Lung (tissue), 12 donors: ENCODE results near the gene ZNRD2. TPM values are rescaled to one million over a fixed set of nuclear protein-coding genes. Genes with fewer than 3 reads are reported as not detected.

ENCODE experiments used
- ATAC-seq: fragments of 200-7000 bp; cut with Tn5 transposase; one replicate; pipeline ENCODE4 v1.9.1; 2020; ENCODE audit warnings: moderate number of reproducible peaks; ENCODE audit not compliant: insufficient read depth, low FRiP score
- DNase-seq, 3 donors: peaks; one replicate each; pipeline ENCODE4 v3.0.0-alpha.2; 2013 to 2017
- H3K27ac ChIP-seq, 2 donors: one replicate each; pipeline ENCODE4 v1.5.1; 2013; ENCODE audit warnings: mild to moderate bottlenecking in 2 of 2, moderate library complexity in 2 of 2, control low read depth in 1 of 2, inconsistent platforms in 1 of 2, low read depth in 1 of 2, low read length in 1 of 2
- H3K27me3 ChIP-seq, 3 donors: one replicate each; pipeline ENCODE4 v1.5.1; 2013; ENCODE audit warnings: low read length in 2 of 3; ENCODE audit not compliant: control insufficient read depth in 3 of 3, insufficient read depth in 3 of 3
- H3K36me3 ChIP-seq, 4 donors: one replicate each; pipeline ENCODE4 v1.5.1; 2013; ENCODE audit warnings: low read length in 4 of 4, mild to moderate bottlenecking in 1 of 4, moderate library complexity in 1 of 4; ENCODE audit not compliant: control insufficient read depth in 4 of 4, insufficient read depth in 4 of 4
- H3K4me1 ChIP-seq, 5 donors: one replicate each; pipeline ENCODE4 v1.5.1; 2013; ENCODE audit warnings: low read length in 5 of 5, mild to moderate bottlenecking in 2 of 5, moderate library complexity in 1 of 5; ENCODE audit not compliant: control insufficient read depth in 5 of 5, insufficient read depth in 5 of 5
- H3K4me3 ChIP-seq: one replicate; pipeline ENCODE4 v1.5.1; 2013; ENCODE audit warnings: mild to moderate bottlenecking, control low read depth, moderate library complexity
- H3K9ac ChIP-seq, 2 donors: one replicate each; pipeline ENCODE4 v1.5.1; 2013; ENCODE audit warnings: low read length in 2 of 2, control low read depth in 1 of 2; ENCODE audit not compliant: insufficient read depth in 1 of 2
- H3K9me3 ChIP-seq, 4 donors: one replicate each; pipeline ENCODE4 v1.5.1; 2013; ENCODE audit warnings: low read length in 3 of 4, mild to moderate bottlenecking in 1 of 4, moderate library complexity in 1 of 4; ENCODE audit not compliant: control insufficient read depth in 4 of 4, insufficient read depth in 3 of 4
- CTCF ChIP-seq: IDR thresholded peaks from 2 replicates; pipeline ENCODE4 v1.5.1; 2012; ENCODE audit warnings: mild to moderate bottlenecking; ENCODE audit errors: control extremely low read depth, extremely low read depth
- WGBS, 2 donors: extraction: QIAGEN DNeasy Blood & Tissue Kit; methylation state at CpG; one replicate each; pipeline ENCODE4 v1.1.7; 2013; 5-methylcytosine and 5-hydroxymethylcytosine counted together
- polyA plus RNA-seq, 2 donors: library from polyadenylated mRNA; stranded (reverse); fragments of 200-250 nt; gene quantifications; one replicate each; pipeline ENCODE4 v1.2.1, GENCODE V29; 2013
- total RNA-seq, 2 donors: library from RNA; depleted of rRNA in 1 of 2; stranded (reverse); fragments of >200 nt in 1 of 2; gene quantifications; one replicate each; pipeline ENCODE4 v1.2.1, GENCODE V29; 2014 to 2021
- donor health status: control.
- donor health status: control.
- donor health status: Bipolar disorder and iron deficiency.
- donor health status: healthy.
- donor health status: DM: yes; HTN: yes; CAD: no.

Gene ZNRD2
- total and polyA plus RNA-seq, 4 donors, result 22.0 to 81.5 (median 50.8) TPM

GRCh38 chr11:65559535-65559934, 10.7 kb upstream of the ZNRD2 start:
- DNase-seq, result peak in 1 of 3 donors; percentile 13
- Histone ChIP-seq H3K4me1 (peaks cover 0 to 58% (median 30%) of the 10 kb centered on the region in 5 donors), H3K9me3 (no peaks in the 10 kb centered on the region), H3K9ac (peak overlapping the region in 1 of 2 donors; percentile 58), H3K27ac (peak overlapping the region; percentile 66 to 90), H3K27me3 (peaks cover 0 to 2% (median 0%) of the 10 kb centered on the region in 3 donors), H3K4me3 (no peak overlapping the region), H3K36me3 (peaks cover 0 to 2% (median 0%) of the 10 kb centered on the region in 4 donors)
- TF ChIP-seq CTCF, result no peak
- WGBS, 2 donors, result 66 to 93% methylated on average over 5 of the region's 5 CpGs
- ATAC-seq, result no peak

GRCh38 chr11:65559951-65560537, 10.2 kb upstream of the ZNRD2 start:
- Histone ChIP-seq H3K36me3 (peaks cover 0 to 2% (median 0%) of the 10 kb centered on the region in 4 donors), H3K9ac (peak overlapping the region in 1 of 2 donors; percentile 58), H3K27me3 (peaks cover 0 to 2% (median 0%) of the 10 kb centered on the region in 3 donors), H3K9me3 (no peaks in the 10 kb centered on the region), H3K4me3 (no peak overlapping the region), H3K27ac (peak overlapping the region in 1 of 2 donors; percentile 90), H3K4me1 (peaks cover 0 to 58% (median 30%) of the 10 kb centered on the region in 5 donors)
- no peak for TF ChIP-seq CTCF
- no peak for ATAC-seq
- DNase-seq, result peak in 2 of 3 donors; percentile 51 to 65
- 47 to 64% methylated on average over 5 of the region's 5 CpGs for WGBS, 2 donors

GRCh38 chr11:65560555-65561418, 9.5 kb upstream of the ZNRD2 start:
- Histone ChIP-seq H3K36me3 (peaks cover 0 to 2% (median 0%) of the 10 kb centered on the region in 4 donors), H3K9ac (no peak overlapping the region), H3K27ac (peak overlapping the region in 1 of 2 donors; percentile 90), H3K4me3 (no peak overlapping the region), H3K9me3 (no peaks in the 10 kb centered on the region), H3K27me3 (peaks cover 0 to 2% (median 0%) of the 10 kb centered on the region in 3 donors), H3K4me1 (peaks cover 0 to 50% (median 30%) of the 10 kb centered on the region in 5 donors)
- whole genome bisulfite sequencing, 2 donors, result 35 to 58% methylated on average over 15 of the region's 15 CpGs
- no peak for TF ChIP-seq CTCF
- ATAC-seq (no peak), DNase-seq (peak; percentile 64 to 76 (median 75))
